HG03103 (cell line): ENCODE data around the gene UQCC3.
"Not testable (repeated sequence)": the region's sequence is repeated elsewhere in the genome, so short reads cannot be mapped to it uniquely, and the experiment has no call there.

ENCODE experiments used
- ATAC-seq: cut with Tn5 transposase; IDR thresholded peaks from one replicate; pipeline ENCODE4 v1.9.1; 2021; ENCODE audit warnings: low read depth; ENCODE audit not compliant: unreplicated experiment

The UQCC3 gene

DNA sequence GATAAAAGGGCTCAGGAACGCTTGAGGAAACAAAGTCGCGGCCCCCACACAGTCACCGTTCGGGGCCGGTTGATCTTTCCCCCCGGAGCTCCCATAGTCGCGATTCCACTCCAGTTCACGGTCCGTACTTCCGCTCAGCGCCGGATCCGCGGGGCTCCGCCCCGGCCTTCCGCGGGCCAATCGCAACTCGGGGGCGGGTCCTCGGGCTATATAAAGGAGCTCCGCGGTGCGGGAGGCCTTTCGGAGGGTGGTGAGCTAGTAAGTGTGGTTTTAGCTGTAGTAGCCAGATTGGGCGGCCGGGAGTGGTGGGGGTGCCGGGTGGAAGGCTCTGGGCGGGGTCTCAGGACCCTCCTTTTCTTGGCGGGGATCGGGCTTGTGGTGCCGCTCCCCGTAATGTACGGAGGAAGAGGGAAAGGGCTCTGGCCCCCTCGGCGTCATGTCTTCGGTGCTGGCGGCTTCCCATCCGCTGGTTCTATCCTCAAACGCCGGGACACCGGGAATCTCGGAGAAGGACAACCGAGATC, 6.3 kb upstream of the UQCC3 start, which contains the start of the genes C11orf98 and CSKMT:
Gene C11orf98 (minus strand): TSS at position 136 of the 524 bp plus-strand sequence. CDS start 41 bp downstream, at position 95.
Gene CSKMT (plus strand): TSS at position 238 of the 524 bp plus-strand sequence. CDS start 568 bp downstream, outside the sequence.
- peak; percentile 67 for ATAC-seq

DNA sequence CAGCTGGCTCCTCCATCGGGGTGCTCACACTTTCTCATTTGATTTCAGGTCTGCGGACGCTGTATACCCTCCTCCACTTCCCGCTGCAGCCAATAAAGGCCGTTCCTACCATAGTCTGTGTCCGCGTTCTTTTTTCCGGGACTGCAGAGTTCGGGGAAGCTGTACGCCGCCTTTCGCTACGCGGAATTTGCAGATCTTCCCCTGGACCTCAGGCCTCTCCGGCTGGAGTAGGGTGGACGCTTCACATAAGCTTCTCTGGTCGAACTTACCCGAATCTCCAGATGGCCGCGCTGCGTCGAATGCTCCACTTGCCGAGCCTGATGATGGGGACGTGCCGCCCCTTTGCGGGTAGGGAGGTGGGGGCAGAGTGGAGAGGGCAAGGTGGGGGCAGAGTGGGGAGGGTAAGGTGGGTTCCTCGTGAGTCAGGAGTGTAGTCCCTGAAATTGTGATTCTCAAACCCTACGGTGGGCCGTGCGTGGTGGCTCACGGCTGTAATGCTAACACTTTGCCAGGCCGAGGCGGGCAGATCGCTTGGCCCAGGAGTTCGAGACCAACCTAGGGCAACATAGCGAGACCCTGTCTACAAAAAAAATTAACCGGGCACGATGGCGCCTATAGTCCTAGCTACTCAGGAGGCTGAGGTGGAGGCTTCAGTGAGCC, 5.7 kb upstream of the UQCC3 start:
- no peak for ATAC-seq

DNA sequence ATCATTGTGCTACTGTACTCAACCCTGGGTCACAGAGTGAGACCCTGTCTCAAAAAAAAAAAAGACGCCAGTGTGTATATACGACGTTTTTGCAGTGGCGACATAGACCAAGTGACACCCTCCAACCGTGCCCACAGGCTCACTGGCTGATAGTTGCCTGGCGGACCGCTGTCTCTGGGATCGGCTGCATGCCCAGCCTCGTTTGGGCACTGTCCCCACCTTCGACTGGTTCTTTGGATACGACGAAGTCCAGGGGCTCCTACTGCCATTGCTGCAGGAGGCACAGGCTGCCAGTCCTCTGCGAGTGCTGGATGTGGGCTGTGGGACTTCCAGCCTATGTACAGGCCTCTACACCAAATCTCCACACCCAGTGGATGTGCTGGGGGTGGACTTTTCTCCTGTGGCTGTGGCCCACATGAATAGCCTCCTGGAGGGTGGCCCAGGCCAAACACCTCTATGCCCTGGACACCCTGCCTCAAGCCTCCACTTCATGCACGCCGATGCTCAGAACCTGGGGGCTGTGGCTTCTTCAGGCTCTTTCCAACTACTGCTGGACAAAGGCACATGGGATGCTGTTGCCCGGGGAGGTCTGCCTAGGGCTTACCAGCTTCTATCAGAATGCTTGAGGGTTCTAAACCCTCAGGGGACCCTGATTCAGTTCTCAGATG, 5.1 kb upstream of the UQCC3 start:
- no peak for ATAC-seq

DNA sequence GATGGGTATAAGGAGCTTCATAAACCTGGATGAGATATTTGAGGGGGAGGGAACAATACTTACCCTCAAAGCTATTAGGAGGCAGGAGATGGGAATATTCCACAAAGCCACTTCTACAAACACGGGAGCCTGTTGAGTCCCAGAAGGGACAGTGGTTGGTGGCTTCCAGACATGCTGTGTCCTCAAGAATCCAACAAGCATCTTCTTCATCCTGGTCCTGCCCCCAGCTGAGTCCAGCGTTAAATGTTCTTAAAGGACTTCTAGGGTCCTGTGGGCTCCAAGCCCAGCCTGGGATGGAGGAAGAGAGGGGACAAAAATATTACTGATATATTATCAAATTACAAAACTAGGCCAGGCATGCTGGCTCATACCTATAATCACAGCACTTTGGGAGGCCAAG, 4.0 kb upstream of the UQCC3 start:
- no peak for ATAC-seq

- no peak for ATAC-seq
Observed at GRCh38 chr11:62669420-62670161, 1.9 kb upstream of the UQCC3 start.

DNA sequence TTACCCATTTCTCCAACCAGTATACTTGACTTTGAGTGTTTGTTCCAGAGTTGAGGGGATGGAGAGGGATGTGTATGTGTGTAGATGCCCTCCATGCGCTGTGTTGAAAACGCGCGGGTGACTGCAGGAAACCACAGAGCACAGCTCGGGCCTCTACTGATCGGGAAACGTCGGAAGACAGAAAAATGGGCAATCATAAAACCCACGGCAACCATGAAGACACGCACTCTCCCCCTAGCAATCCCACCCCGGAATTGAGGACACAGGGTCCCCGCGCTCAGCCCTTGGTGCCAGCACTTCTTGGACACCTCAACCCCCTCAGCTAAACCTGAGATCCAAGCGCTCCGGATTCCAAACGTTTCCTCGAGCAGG, 251 bp upstream of the UQCC3 start:
- ATAC-seq, result no peak

- ATAC-seq, result no peak
Observed at GRCh38 chr11:62673196-62673525, 1.7 kb downstream of the UQCC3 start.

DNA sequence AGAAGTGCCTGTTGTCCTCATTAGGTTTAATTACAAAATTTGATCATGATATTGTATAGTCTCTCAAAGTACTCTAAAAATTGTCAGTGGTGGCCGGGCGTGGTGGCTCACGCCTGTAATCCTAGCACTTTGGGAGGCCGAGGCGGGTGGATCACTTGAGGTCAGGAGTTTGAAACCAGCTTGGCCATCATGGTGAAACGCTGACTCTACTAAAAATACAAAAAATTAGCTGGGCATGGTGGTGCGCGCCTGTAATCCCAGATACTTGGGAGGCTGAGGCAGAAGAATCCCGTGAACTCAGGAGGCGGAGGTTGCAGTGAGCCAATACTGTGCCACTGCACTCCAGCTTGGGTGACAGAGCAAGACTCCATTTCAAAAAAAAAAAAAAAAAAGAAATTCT, 3.9 kb downstream of the UQCC3 start:
- not testable (repeated sequence) for ATAC-seq

DNA sequence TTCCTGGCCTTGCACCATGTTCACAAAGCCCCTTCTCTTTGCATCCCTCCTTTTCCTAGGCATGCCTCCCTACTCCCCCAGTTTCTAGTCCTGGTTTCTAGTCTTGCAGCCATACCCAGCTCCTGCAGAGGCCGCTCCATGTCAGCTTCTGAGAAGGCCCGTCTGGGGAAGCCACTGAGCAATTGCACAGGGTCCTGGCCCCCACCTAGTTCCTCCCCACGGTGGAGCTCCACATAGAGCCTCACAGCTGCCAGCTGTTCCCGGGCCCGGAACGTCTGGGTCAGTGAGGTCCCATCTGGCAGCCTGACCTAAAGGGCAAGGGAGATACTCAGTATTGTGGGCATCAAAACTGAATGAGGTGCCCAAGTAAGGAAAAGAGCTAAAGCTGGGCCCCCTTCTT, 5.2 kb downstream of the UQCC3 start:
- ATAC-seq, result no peak

DNA sequence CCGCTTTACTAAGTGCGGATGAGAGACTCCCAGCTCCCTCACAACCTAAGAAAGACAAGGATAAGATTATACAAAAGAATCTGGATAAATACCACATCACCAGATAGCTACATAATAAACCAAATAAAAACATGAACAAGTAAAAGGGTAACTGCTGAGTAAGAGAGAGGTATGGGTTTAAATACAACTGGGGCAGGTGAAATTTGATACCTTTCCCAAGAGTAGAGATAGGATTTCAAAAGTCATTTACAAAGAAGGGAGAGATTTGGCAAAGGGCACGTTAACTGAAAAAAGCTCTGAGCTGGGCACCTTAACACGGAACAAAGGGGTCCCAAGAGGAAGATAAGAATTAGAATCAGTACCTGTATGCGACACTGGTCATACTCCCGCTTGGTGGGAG, 5.7 kb downstream of the UQCC3 start:
- no peak for ATAC-seq

DNA sequence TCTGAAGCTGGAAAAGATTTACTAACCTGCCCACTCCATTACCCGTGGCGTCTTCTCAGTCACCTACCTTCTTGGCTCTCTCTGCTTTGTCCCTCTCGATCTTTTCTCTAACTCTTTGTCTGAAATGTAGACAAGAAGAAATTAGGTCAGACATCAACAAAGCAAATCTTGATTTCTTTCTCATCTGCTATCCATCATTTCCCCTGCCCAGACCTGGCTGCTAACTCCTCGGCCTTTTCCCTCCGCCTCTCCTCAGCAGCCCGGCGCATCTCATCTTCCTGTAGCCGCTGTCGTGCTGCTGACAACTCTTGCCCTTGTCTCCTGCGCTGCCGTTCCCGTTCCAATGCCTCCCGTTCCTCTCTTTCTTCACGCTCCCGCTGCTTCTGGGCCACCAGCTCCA, 6.2 kb downstream of the UQCC3 start:
- no peak for ATAC-seq

DNA sequence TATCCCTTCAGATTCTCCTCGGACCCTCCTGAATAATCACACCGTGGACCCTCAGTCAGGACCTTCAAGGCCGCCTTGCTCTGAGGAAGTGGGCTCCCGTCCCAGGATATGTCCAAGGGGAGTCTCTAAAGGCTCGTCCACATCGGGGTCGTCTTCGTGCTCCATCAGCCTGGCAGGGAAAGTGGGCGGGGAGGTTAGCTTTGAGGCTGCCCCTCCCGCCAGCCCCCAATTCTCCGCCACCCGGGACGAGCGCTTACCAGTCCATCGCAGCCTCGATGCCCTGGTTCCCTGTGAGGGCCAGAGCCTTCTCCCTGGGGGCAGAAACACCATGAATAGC, 6.9 kb downstream of the UQCC3 start:
- ATAC-seq, result no peak

- ATAC-seq, result no peak
Observed at GRCh38 chr11:62678770-62679696, 7.6 kb downstream of the UQCC3 start, which contains the start of gene UBXN1. Gene UBXN1, minus strand, starts transcription at chr11:62679073. Its CDS starts 150 bp downstream, at chr11:62678923.

DNA sequence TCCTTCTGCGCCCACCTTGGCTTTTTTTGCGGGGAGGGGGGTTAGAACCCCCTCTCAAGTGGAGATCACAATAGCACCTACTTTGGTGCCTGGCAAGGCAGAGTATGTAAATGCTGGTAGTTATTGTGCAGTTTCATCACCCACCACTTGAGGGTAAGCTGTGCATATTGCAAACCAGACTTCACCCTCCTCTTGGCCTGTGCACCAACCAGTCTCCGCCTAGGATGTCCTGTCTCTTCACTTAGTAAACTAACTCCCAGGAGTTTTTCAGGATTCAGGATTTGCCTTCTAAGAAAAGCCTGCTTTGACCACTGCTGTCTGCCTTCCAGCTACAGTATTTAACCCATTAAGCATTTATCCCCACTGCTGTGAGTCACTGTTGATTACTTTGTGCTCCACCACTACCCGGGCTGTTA, 9.4 kb downstream of the UQCC3 start:
- ATAC-seq, result no peak

DNA sequence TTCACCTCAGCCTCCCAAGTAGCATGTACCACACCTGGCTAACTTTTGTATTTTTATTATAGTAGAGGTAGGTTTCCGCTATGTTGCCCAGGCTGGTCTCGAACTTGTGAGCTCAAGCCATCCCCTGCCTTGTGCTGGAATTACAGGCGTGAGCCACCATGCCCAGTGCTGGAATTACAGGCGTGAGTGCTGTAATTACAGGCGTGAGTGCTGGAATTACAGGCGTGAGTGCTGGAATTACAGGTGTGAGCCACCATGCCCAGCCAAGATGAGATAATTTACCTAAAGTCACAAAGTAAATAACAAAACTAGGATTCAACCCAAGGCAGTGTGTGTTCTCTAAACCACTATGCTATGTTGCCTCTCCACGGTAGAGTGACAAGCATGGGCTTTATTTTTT, 11.0 kb downstream of the UQCC3 start:
- ATAC-seq, result no peak

DNA sequence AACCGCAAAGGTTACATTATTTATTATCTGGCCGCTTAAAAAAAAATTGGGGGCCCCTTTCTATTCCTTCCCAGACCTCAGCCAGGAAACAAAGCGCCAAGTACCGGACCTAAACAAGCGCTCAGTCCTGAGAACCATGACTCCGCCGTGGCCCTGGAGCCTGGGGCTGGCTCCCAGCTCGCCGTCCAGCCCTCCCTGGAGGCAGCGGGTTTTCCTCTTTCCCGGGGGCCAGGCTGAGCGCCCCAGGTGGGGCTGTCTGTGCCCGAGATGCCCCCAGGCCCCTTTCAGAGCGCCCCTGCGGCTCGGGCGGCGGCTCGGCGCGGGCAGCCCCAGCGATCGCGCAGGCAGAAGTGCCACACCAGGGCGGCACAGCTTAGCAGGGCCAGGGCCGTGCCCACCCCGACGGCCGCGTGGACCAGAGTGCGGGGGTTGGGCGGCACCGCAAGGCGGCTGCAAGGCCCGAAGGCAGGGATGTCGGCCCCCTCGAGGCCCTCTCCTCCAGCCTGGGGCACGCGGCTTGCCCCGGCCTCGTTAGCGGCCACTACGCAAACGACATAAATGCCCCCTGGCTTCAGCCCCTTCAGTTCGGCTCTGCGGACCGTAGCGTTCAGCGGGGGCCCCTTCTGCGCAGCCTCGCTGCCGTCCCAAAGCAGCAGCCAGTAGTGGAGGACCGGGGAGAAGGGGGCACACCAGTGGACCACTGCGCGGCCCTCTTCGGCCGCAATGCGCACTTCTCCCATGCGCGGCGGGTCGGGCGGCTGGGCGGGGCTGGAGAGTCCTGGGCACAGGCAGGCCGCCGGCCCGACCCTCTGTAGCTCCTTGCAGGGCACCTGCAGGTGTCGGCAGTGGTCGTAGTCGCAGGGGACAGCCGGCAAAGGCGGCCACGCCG, 16.3 kb downstream of the UQCC3 start:
- no peak for ATAC-seq

DNA sequence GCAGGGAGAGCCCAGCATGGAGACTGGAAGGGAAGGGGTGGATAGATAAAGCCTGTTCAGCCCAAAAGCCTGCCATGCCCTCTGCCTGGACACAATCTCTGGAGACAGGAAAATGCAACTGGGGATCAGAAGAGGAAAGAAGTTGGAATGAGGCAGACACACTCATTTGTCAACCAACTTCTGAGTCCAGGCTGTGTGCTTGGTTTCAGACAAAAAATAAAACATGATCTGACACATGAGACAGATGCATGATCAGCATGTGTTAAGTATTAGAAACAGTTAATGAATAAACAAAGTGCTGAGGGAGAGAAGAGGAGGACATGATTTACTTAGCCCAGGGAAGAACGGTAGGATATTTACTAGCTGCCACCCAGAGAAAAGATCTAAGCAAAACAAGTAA, 17.0 kb downstream of the UQCC3 start:
- no peak for ATAC-seq

DNA sequence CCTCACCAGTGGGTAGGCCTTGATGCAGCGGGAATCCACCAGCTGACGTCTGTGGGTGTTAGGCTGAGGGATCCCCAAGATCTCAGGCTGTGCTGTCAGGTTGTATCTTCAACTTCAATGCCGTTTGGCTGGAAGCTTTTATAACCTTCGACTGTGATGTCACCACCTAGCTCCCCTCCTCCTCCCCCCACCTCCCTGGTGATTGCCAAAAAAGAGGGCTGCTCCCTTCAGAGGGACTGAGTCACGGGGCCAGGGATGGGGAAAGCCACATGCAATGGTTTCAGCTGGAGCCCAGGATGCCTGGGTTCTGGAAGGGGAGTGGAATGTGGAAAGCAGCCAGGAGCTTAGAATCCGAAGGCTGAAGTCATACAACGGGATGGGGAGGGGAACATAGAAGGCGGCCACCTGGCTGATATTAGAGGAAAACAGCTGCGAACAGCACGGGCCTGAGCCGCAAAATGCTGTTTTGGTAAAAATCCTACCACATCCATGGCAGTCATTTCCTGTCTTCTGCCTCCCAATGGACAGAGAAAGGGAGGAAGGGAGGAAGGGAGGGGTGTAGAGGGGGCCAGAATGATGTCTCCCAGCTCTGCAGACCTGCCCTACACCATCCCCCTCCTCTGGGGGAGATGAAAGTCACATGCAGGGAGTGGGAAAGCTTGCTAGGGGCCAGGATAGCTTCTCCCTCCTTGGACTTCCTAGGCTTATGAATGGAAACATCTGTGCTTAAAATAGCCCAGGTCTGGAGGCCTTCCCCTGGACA, 18.1 kb downstream of the UQCC3 start, which contains the start of gene LRRN4CL:
Gene LRRN4CL (minus strand): TSS at position 110 of the 763 bp plus-strand sequence. CDS start 1,022 bp downstream, outside the sequence.
- ATAC-seq, result no peak

GRCh38 chr11:62693624-62694023, 22.2 kb downstream of the UQCC3 start:
- not testable (repeated sequence) for ATAC-seq
